ENCODE results near the gene SYNC. TPM values are rescaled to one million over a fixed set of nuclear protein-coding genes. Genes with fewer than 3 reads are reported as not detected.
"Not testable (repeated sequence)": the region's sequence is repeated elsewhere in the genome, so short reads cannot be mapped to it uniquely, and the experiment has no call there.

Gene SYNC
- total RNA-seq, 5 donors from 2014 or later (not counting 1 experiment from before 2014, with no cell fraction given): 0.07 TPM; not detected in 4

- H3K9me3 ChIP-seq: no peaks in the 10 kb centered on the region
- Mint-ChIP-seq H3K36me3 (no peaks in the 10 kb centered on the region), H3K27ac (no peak overlapping the region), H3K27me3 (peaks cover 3 to 9% of the 10 kb centered on the region in 2 donors), H3K4me3 (no peak overlapping the region), H3K9me3 (no peaks in the 10 kb centered on the region), H3K4me1 (peaks cover 4 to 16% (median 11%) of the 10 kb centered on the region in 3 donors)
- ChIA-PET POLR2A (interaction anchor here in 1 of 2 donors (0.7 kb wide), 1 partner anchor 329 kb away, joined by 5 read pairs; no protein-coding TSS in a partner anchor), CTCF (interaction anchor here (0.5 to 0.7 kb wide), 2 partner anchors 15 to 27 kb away, joined by 3 to 4 read pairs; no protein-coding TSS in a partner anchor)
- ATAC-seq (replicated peaks in 1 of 4): peak in 2 of 4 experiments; percentile 50 to 69
- no peaks in the 10 kb centered on the region for H3K36me3 ChIP-seq (ENCODE audit: control insufficient read depth in 2 of 2, extremely low read depth in 1 of 2, insufficient read depth in 1 of 2, low read length in 1 of 2)
- WGBS (ENCODE audit: insufficient coverage): 22% methylated on average over 6 of the region's 9 CpGs
- H3K27me3 ChIP-seq (replicated peaks in 1 of 2; ENCODE audit: control insufficient read depth in 2 of 2, extremely low read depth in 1 of 2, insufficient read depth in 2 of 2, low read length in 1 of 2): peaks cover 0 to 40% of the 10 kb centered on the region in 2 experiments
- H3K4me1 ChIP-seq (ENCODE audit: control insufficient read depth in 1 of 2, extremely low read depth in 1 of 2, insufficient read depth in 2 of 2, low read length in 2 of 2): peaks cover 0 to 20% of the 10 kb centered on the region in 2 experiments
- H3K4me3 ChIP-seq (ENCODE audit: control insufficient read depth in 1 of 2, extremely low read depth in 1 of 2, low read length in 1 of 2): no peak overlapping the region
- no peak overlapping the region for H3K27ac ChIP-seq (ENCODE audit: low read length)
- peak in 26 of 35 experiments; percentile 8 to 52 (median 24) for DNase-seq
These were observed 14.0 kb upstream of the SYNC start for GRCh38 chr1:32716312-32717148.

DNA sequence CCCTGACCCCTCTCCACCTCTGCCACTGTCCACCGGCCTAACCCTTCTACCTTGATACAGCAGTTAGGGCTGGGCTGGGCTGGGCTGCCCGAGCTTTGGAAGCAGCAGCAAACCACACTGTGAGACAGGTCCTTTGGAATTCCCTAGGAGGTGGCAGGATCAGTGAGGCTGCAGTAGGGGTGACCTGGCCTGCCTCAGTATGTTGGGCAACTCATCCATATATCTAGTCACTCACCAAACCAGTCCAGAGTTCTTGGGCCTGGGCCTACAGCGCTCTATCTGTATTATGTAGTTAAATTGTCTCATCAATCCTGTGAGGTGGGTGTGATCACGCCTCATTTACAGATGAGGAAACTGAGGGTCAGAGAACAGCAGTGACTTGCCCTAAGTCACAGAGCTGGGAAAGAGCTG, 13.3 kb upstream of the SYNC start:
- H3K36me3 Mint-ChIP-seq: no peaks in the 10 kb centered on the region
- no peak overlapping the region for H3K4me3 Mint-ChIP-seq
- Histone ChIP-seq H3K4me3 (ENCODE audit: control insufficient read depth in 1 of 2, extremely low read depth in 1 of 2, low read length in 1 of 2) (no peak overlapping the region), H3K27ac (ENCODE audit: low read length) (no peak overlapping the region), H3K9me3 (no peaks in the 10 kb centered on the region), H3K36me3 (ENCODE audit: control insufficient read depth in 2 of 2, extremely low read depth in 1 of 2, insufficient read depth in 1 of 2, low read length in 1 of 2) (no peaks in the 10 kb centered on the region), H3K27me3 (replicated peaks in 1 of 2; ENCODE audit: control insufficient read depth in 2 of 2, extremely low read depth in 1 of 2, insufficient read depth in 2 of 2, low read length in 1 of 2) (peaks cover 0 to 37% of the 10 kb centered on the region in 2 experiments), H3K4me1 (ENCODE audit: control insufficient read depth in 1 of 2, extremely low read depth in 1 of 2, insufficient read depth in 2 of 2, low read length in 2 of 2) (peaks cover 0 to 20% of the 10 kb centered on the region in 2 experiments)
- peaks cover 4 to 16% (median 11%) of the 10 kb centered on the region in 3 donors for H3K4me1 Mint-ChIP-seq
- no peak for ATAC-seq (replicated peaks in 1 of 4)
- H3K27me3 Mint-ChIP-seq: peaks cover 0 to 5% of the 10 kb centered on the region in 2 donors
- DNase-seq: no peak
- ChIA-PET CTCF (interaction anchor here (0.5 to 0.7 kb wide), 2 partner anchors 15 to 26 kb away, joined by 3 to 4 read pairs; no protein-coding TSS in a partner anchor), POLR2A (no interaction called here)
- H3K27ac Mint-ChIP-seq: no peak overlapping the region
- no peaks in the 10 kb centered on the region for H3K9me3 Mint-ChIP-seq
- WGBS (ENCODE audit: insufficient coverage): 83% methylated on average over 1 of the region's 4 CpGs

- H3K4me3 ChIP-seq (ENCODE audit: control insufficient read depth in 1 of 2, extremely low read depth in 1 of 2, low read length in 1 of 2): no peak overlapping the region
- H3K27me3 ChIP-seq (replicated peaks in 1 of 2; ENCODE audit: control insufficient read depth in 2 of 2, extremely low read depth in 1 of 2, insufficient read depth in 2 of 2, low read length in 1 of 2): peaks cover 0 to 22% of the 10 kb centered on the region in 2 experiments
- no peak for ATAC-seq (replicated peaks in 1 of 4)
- no peaks in the 10 kb centered on the region for H3K9me3 ChIP-seq
- CTCF ChIA-PET: no interaction called here
- Mint-ChIP-seq H3K36me3 (no peaks in the 10 kb centered on the region), H3K4me1 (peaks cover 4 to 16% (median 11%) of the 10 kb centered on the region in 3 donors), H3K27me3 (no peaks in the 10 kb centered on the region), H3K4me3 (no peak overlapping the region), H3K27ac (no peak overlapping the region), H3K9me3 (no peaks in the 10 kb centered on the region)
- H3K36me3 ChIP-seq (ENCODE audit: control insufficient read depth in 2 of 2, extremely low read depth in 1 of 2, insufficient read depth in 1 of 2, low read length in 1 of 2): no peaks in the 10 kb centered on the region
- peaks cover 0 to 20% of the 10 kb centered on the region in 2 experiments for H3K4me1 ChIP-seq (ENCODE audit: control insufficient read depth in 1 of 2, extremely low read depth in 1 of 2, insufficient read depth in 2 of 2, low read length in 2 of 2)
- H3K27ac ChIP-seq (ENCODE audit: low read length): no peak overlapping the region
- no peak for DNase-seq
- WGBS (ENCODE audit: insufficient coverage): 73% methylated on average over 2 of the region's 4 CpGs
- POLR2A ChIA-PET: interaction anchor here in 1 of 2 donors (0.6 kb wide), 1 partner anchor 458 kb away, joined by 5 read pairs; no protein-coding TSS in a partner anchor
These were observed 11.7 kb upstream of the SYNC start for GRCh38 chr1:32714277-32714676.

DNA sequence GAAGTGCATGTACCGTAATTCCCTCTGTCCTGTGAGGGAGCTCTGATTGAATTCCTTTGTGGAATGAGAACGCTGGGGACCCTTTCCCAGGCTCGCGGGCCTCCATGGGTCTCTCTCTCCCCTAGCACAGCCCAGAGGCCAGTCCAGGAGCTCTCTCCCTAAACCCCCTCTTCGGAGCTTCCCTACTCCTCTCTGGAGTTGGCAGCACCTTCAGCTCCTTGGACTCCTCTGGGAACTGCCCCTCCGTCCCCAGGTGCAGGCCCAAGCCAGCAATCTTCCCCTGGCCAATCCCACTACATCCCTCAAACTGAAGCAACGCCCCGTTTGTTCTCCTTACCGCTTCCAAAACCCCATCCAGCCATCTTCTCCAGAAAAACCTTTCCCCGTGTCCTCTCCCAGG, 10.5 kb upstream of the SYNC start:
- peaks cover 0 to 20% of the 10 kb centered on the region in 2 experiments for H3K4me1 ChIP-seq (ENCODE audit: control insufficient read depth in 1 of 2, extremely low read depth in 1 of 2, insufficient read depth in 2 of 2, low read length in 2 of 2)
- no peak overlapping the region for H3K4me3 ChIP-seq (ENCODE audit: control insufficient read depth in 1 of 2, extremely low read depth in 1 of 2, low read length in 1 of 2)
- no peaks in the 10 kb centered on the region for H3K9me3 ChIP-seq
- peaks cover 0 to 14% of the 10 kb centered on the region in 2 experiments for H3K27me3 ChIP-seq (replicated peaks in 1 of 2; ENCODE audit: control insufficient read depth in 2 of 2, extremely low read depth in 1 of 2, insufficient read depth in 2 of 2, low read length in 1 of 2)
- Mint-ChIP-seq H3K9me3 (no peaks in the 10 kb centered on the region), H3K27ac (no peak overlapping the region), H3K4me1 (peaks cover 4 to 16% (median 11%) of the 10 kb centered on the region in 3 donors), H3K4me3 (peak overlapping the region in 1 of 3 donors; percentile 50), H3K36me3 (no peaks in the 10 kb centered on the region), H3K27me3 (no peaks in the 10 kb centered on the region)
- no peak overlapping the region for H3K27ac ChIP-seq (ENCODE audit: low read length)
- DNase-seq (no peak), ATAC-seq (replicated peaks in 1 of 4) (no peak)
- POLR2A ChIA-PET: no interaction called here
- 93% methylated on average over 10 of the region's 10 CpGs for WGBS (ENCODE audit: insufficient coverage)
- CTCF ChIA-PET: interaction anchor here (0.6 to 2.3 kb wide), 14 partner anchors 12 to 811 kb away, joined by 3 to 20 read pairs (median 4); partner anchors contain the start of gene RBBP4 (in 1 of the 2)
- no peaks in the 10 kb centered on the region for H3K36me3 ChIP-seq (ENCODE audit: control insufficient read depth in 2 of 2, extremely low read depth in 1 of 2, insufficient read depth in 1 of 2, low read length in 1 of 2)

GRCh38 chr1:32711221-32711620, 8.7 kb upstream of the SYNC start:
- POLR2A ChIA-PET; ATAC-seq (replicated peaks in 1 of 4); H3K27ac Mint-ChIP-seq; H3K27me3 Mint-ChIP-seq; H3K27ac ChIP-seq (ENCODE audit: low read length); DNase-seq; H3K4me1 ChIP-seq (ENCODE audit: control insufficient read depth in 1 of 2, extremely low read depth in 1 of 2, insufficient read depth in 2 of 2, low read length in 2 of 2); H3K4me3 Mint-ChIP-seq; H3K9me3 Mint-ChIP-seq; H3K4me3 ChIP-seq (ENCODE audit: control insufficient read depth in 1 of 2, extremely low read depth in 1 of 2, low read length in 1 of 2); H3K4me1 Mint-ChIP-seq; H3K36me3 ChIP-seq (ENCODE audit: control insufficient read depth in 2 of 2, extremely low read depth in 1 of 2, insufficient read depth in 1 of 2, low read length in 1 of 2); H3K9me3 ChIP-seq; H3K36me3 Mint-ChIP-seq: not testable (repeated sequence)
- H3K27me3 ChIP-seq (replicated peaks in 1 of 2; ENCODE audit: control insufficient read depth in 2 of 2, extremely low read depth in 1 of 2, insufficient read depth in 2 of 2, low read length in 1 of 2): peaks cover 0 to 13% of the 10 kb centered on the region in 2 experiments
- CTCF ChIA-PET: interaction anchor here (0.6 to 2.4 kb wide), 6 partner anchors 8 to 191 kb away, joined by 3 to 10 read pairs (median 5); partner anchors contain the start of gene SYNC (in 1 of the 2)
- WGBS (ENCODE audit: insufficient coverage): 70% methylated on average over 2 of the region's 4 CpGs

GRCh38 chr1:32709476-32709875, 6.9 kb upstream of the SYNC start:
- no peak overlapping the region for H3K4me3 ChIP-seq (ENCODE audit: control insufficient read depth in 1 of 2, extremely low read depth in 1 of 2, low read length in 1 of 2)
- Mint-ChIP-seq H3K36me3 (peaks cover 4% of the 10 kb centered on the region), H3K4me3 (no peak overlapping the region), H3K27me3 (peaks cover 18 to 22% of the 10 kb centered on the region in 2 donors), H3K4me1 (peaks cover 0 to 5% (median 3%) of the 10 kb centered on the region in 3 donors), H3K9me3 (no peaks in the 10 kb centered on the region), H3K27ac (no peak overlapping the region)
- no peaks in the 10 kb centered on the region for H3K36me3 ChIP-seq (ENCODE audit: control insufficient read depth in 2 of 2, extremely low read depth in 1 of 2, insufficient read depth in 1 of 2, low read length in 1 of 2)
- peaks cover 0 to 9% of the 10 kb centered on the region in 2 experiments for H3K4me1 ChIP-seq (ENCODE audit: control insufficient read depth in 1 of 2, extremely low read depth in 1 of 2, insufficient read depth in 2 of 2, low read length in 2 of 2)
- H3K9me3 ChIP-seq: no peaks in the 10 kb centered on the region
- POLR2A ChIA-PET: no interaction called here
- ATAC-seq (replicated peaks in 1 of 4) (no peak), DNase-seq (no peak)
- H3K27me3 ChIP-seq (replicated peaks in 1 of 2; ENCODE audit: control insufficient read depth in 2 of 2, extremely low read depth in 1 of 2, insufficient read depth in 2 of 2, low read length in 1 of 2): peaks cover 0 to 28% of the 10 kb centered on the region in 2 experiments
- H3K27ac ChIP-seq (ENCODE audit: low read length): no peak overlapping the region
- 95% methylated on average over 3 of the region's 5 CpGs for WGBS (ENCODE audit: insufficient coverage)
- CTCF ChIA-PET: interaction anchor here (0.6 to 2.4 kb wide), 2 partner anchors 63 to 189 kb away, joined by 6 to 8 read pairs; no protein-coding TSS in a partner anchor
